ENCODE data around the gene ATP2B2.

The ATP2B2 gene

DNA sequence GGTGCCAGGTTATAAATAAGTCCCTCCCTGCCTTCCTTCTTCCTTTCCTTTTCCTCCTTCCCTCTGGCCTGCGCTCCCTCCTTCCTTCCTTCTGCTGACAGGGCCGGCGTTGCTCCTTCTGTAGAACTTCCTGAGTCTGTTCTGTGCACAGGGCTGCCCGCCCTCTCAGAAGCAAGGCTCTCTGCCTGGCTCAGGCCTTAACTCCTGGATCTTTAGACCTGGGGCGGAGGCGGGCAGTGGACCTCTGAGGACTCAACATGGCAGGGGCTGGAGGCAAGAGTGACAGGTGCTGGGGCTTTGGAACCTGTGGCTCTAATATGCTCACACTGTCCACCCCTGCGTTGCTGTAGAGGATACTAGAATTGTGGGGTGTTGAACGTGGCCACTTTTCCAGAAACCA lies 98.0 kb downstream of the ATP2B2 start:
- Mint-ChIP-seq H3K27me3 (ENCODE audit: low read depth) (peaks cover 8% of the 10 kb centered on the region), H3K9me3 (no peaks in the 10 kb centered on the region), H3K36me3 (ENCODE audit: low read depth) (no peaks in the 10 kb centered on the region), H3K27ac (no peak overlapping the region), H3K4me3 (no peak overlapping the region), H3K4me1 (no peaks in the 10 kb centered on the region)
- TF ChIP-seq, protein P1, sequence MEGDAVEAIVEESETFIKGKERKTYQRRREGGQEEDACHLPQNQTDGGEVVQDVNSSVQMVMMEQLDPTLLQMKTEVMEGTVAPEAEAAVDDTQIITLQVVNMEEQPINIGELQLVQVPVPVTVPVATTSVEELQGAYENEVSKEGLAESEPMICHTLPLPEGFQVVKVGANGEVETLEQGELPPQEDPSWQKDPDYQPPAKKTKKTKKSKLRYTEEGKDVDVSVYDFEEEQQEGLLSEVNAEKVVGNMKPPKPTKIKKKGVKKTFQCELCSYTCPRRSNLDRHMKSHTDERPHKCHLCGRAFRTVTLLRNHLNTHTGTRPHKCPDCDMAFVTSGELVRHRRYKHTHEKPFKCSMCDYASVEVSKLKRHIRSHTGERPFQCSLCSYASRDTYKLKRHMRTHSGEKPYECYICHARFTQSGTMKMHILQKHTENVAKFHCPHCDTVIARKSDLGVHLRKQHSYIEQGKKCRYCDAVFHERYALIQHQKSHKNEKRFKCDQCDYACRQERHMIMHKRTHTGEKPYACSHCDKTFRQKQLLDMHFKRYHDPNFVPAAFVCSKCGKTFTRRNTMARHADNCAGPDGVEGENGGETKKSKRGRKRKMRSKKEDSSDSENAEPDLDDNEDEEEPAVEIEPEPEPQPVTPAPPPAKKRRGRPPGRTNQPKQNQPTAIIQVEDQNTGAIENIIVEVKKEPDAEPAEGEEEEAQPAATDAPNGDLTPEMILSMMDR (IDR thresholded peaks at IDR 0.05; ENCODE audit: unreplicated experiment in 3 of 3) = no peak

DNA sequence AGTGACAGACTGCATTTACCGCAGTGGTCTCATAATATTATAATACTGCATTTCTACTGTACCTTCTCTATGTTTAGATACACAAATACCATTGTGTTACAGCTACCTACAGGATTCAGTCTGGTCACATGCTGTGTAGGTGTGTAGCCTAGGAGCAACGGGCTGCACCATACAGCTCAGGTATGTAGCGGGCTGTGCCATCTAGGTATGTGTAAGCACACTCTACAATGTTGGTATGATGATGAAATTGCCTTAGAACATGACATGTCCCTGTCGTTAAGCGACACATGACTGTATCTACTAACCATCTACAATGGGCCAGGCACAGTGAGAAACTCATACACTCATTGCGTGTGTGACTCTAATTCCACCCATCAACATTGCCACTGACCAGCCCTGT lies 99.0 kb downstream of the ATP2B2 start:
- no peaks in the 10 kb centered on the region for H3K4me1 Mint-ChIP-seq
- H3K4me3 Mint-ChIP-seq = no peak overlapping the region
- H3K9me3 Mint-ChIP-seq = no peaks in the 10 kb centered on the region
- TF ChIP-seq, protein P1 (IDR thresholded peaks at IDR 0.05; ENCODE audit: unreplicated experiment in 3 of 3) = no peak
- no peaks in the 10 kb centered on the region for H3K36me3 Mint-ChIP-seq (ENCODE audit: low read depth)
- no peak overlapping the region for H3K27ac Mint-ChIP-seq
- peaks cover 8% of the 10 kb centered on the region for H3K27me3 Mint-ChIP-seq (ENCODE audit: low read depth)

DNA sequence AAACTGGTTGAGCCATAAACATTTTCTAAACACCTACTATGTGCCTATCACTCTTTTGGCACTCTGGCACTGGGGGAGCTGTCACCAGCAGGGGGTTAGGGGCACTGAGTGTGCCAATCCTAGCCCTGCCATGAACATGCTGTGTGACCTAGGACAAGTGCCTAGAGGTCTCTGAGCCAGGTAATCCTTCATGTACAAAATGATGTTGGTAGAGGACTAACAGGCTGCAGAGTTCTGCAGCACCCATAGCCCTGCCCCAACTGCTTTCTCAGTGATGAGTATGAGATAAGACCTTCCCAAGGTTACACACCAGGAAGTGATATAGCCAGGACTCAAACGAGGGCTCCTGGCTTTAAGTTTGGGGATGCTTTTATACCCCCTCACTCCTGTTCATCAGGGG lies 99.6 kb downstream of the ATP2B2 start:
- TF ChIP-seq, protein P1 (IDR thresholded peaks at IDR 0.05; ENCODE audit: unreplicated experiment in 3 of 3) = no peak
- no peaks in the 10 kb centered on the region for H3K4me1 Mint-ChIP-seq
- H3K9me3 Mint-ChIP-seq = no peaks in the 10 kb centered on the region
- H3K27me3 Mint-ChIP-seq (ENCODE audit: low read depth) = peaks cover 8% of the 10 kb centered on the region
- H3K4me3 Mint-ChIP-seq = no peak overlapping the region
- H3K36me3 Mint-ChIP-seq (ENCODE audit: low read depth) = no peaks in the 10 kb centered on the region
- H3K27ac Mint-ChIP-seq = no peak overlapping the region

GRCh38 chr3:10404876-10405275 lies 100.5 kb downstream of the ATP2B2 start:
- H3K27me3 Mint-ChIP-seq (ENCODE audit: low read depth) = peaks cover 8% of the 10 kb centered on the region
- no peak overlapping the region for H3K27ac Mint-ChIP-seq
- no peak overlapping the region for H3K4me3 Mint-ChIP-seq
- no peaks in the 10 kb centered on the region for H3K9me3 Mint-ChIP-seq
- TF ChIP-seq, protein P1 (IDR thresholded peaks at IDR 0.05; ENCODE audit: unreplicated experiment in 3 of 3) = no peak
- H3K4me1 Mint-ChIP-seq = no peaks in the 10 kb centered on the region
- no peaks in the 10 kb centered on the region for H3K36me3 Mint-ChIP-seq (ENCODE audit: low read depth)

DNA sequence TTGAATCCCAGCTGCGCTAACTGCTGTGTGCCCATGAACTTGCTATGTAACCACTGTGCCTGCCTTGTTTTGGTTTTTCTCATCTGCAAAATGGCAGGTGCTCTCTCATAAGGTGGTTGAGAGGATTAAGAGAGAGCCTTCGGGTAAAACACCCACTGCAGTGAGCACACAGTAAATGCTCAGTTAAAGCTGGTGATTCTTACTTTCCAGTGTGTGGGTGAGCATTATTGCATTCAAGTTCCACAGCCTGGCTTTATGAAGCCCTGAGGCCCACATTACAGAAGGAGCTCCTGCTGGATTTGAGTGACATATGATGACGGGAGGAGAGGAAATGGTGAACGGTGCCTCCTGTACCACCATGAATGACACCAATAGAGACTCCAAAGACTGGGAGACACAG lies 101.0 kb downstream of the ATP2B2 start:
- no peaks in the 10 kb centered on the region for H3K9me3 Mint-ChIP-seq
- TF ChIP-seq, protein P1 (IDR thresholded peaks at IDR 0.05; ENCODE audit: unreplicated experiment in 3 of 3) = no peak
- no peaks in the 10 kb centered on the region for H3K36me3 Mint-ChIP-seq (ENCODE audit: low read depth)
- no peak overlapping the region for H3K4me3 Mint-ChIP-seq
- no peaks in the 10 kb centered on the region for H3K4me1 Mint-ChIP-seq
- H3K27me3 Mint-ChIP-seq (ENCODE audit: low read depth) = peaks cover 8% of the 10 kb centered on the region
- H3K27ac Mint-ChIP-seq = no peak overlapping the region

DNA sequence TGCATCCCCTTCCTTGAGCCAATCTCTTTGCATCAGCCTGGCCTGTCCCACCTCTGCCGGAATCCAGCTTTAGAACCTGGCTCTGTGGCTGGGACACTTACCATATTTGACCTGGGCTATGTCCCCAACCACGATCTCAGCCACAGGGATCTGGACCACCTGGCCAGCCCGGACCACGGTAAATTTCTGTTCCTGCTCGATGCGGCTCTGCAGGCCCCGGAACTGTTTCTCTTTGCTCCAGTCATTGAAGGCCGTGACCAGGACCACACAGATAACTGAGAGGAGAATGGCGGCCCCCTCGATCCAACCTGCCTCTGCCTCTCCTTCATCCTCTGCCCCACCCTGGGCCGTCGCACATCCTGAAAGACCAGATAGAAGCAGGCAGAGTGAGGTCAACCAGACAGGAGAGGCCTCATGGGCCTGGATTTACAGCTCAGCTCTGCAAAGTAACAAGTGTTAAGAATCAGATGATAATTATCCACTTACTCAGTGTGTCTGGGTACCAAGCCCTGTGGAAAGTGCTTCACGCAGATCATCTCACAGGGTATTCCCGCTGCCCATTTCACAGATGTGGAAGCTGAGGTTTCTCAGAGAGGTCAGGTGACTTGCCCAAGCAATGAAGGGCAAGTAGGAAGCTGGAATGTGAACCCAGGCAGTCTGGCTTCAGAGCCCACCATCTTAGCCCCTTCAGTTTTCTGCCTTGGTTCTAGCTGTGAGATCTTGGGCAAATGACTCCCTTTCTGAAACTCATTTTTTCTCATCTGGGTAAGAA lies 103.2 kb downstream of the ATP2B2 start:
- Mint-ChIP-seq H3K9me3 (no peaks in the 10 kb centered on the region), H3K27me3 (ENCODE audit: low read depth) (peaks cover 3% of the 10 kb centered on the region), H3K4me1 (no peaks in the 10 kb centered on the region), H3K4me3 (no peak overlapping the region), H3K36me3 (ENCODE audit: low read depth) (no peaks in the 10 kb centered on the region), H3K27ac (no peak overlapping the region)
- TF ChIP-seq, protein P1 (IDR thresholded peaks at IDR 0.05; ENCODE audit: unreplicated experiment in 3 of 3) = no peak

All from nephron (organoid).